ENCODE results near the gene GSDMA. TPM values are rescaled to one million over a fixed set of nuclear protein-coding genes. Genes with fewer than 3 reads are reported as not detected.
"Not testable (repeated sequence)": the region's sequence is repeated elsewhere in the genome, so short reads cannot be mapped to it uniquely, and the experiment has no call there.

The GSDMA gene
- total RNA-seq, 1 donor from 2014 or later = not detected

- Mint-ChIP-seq H3K27me3 (no peaks in the 10 kb centered on the region), H3K4me3 (ENCODE audit: low read depth) (no peak overlapping the region), H3K27ac (no peak overlapping the region), H3K4me1 (ENCODE audit: low read depth) (no peaks in the 10 kb centered on the region), H3K36me3 (ENCODE audit: insufficient read depth) (peaks cover 4% of the 10 kb centered on the region), H3K9me3 (ENCODE audit: low read depth) (no peaks in the 10 kb centered on the region)
- DNase-seq (ENCODE audit: low spot score, unreplicated experiment) = no peak
- no peak for TF ChIP-seq CTCF (IDR thresholded peaks at IDR 0.05; ENCODE audit: unreplicated experiment)
Measured at GRCh38 chr17:40000161-40000560, 37.4 kb downstream of the GSDMA start.

- not testable (repeated sequence) for H3K9me3 Mint-ChIP-seq (ENCODE audit: low read depth); H3K27me3 Mint-ChIP-seq; H3K4me3 Mint-ChIP-seq (ENCODE audit: low read depth); H3K36me3 Mint-ChIP-seq (ENCODE audit: insufficient read depth); DNase-seq (ENCODE audit: low spot score, unreplicated experiment); H3K4me1 Mint-ChIP-seq (ENCODE audit: low read depth); H3K27ac Mint-ChIP-seq
Measured at GRCh38 chr17:40001335-40001734, 38.5 kb downstream of the GSDMA start.

DNA sequence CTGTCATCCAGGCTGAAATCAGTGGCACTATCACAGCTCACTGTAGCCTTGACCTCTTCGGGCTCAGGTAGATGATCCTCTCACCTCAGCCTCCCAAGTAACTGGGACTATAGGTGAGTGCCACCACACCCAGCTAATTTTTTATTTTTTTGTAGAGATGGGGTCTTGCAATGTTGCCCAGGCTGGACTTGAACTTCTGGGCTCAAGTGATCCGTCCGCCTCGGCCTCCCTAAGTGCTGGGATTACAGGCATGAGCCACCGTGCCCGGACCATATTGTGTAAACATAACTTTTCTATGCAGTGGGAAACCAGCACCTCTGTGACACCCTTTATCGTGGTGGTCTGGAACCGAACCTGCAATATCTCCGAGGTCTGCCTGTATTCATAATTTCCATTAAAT, 41.3 kb downstream of the GSDMA start:
- Mint-ChIP-seq H3K27me3 (no peaks in the 10 kb centered on the region), H3K4me1 (ENCODE audit: low read depth) (no peaks in the 10 kb centered on the region)

DNA sequence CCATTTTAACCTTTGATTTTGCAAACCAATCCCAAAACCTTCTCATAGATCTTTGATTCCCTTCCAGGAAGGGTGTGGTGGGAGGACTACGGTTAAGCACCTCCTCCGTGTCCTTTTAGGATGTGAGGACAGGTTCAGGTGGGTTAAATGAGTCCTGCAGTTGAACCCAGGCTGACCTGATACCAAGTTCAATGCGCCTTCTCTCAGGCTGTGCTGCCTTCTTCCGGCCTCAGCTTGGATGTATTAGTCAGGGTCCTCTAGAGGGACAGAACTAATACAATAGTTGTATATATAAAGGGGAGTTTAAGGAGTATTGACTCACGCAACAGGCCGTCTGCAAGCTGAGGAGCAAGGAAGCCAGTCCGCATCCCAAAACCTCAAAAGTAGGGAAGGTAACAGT, 41.9 kb downstream of the GSDMA start:
- Mint-ChIP-seq H3K27me3 (no peaks in the 10 kb centered on the region), H3K4me1 (ENCODE audit: low read depth) (no peaks in the 10 kb centered on the region), H3K4me3 (ENCODE audit: low read depth) (no peak overlapping the region), H3K27ac (no peak overlapping the region), H3K9me3 (ENCODE audit: low read depth) (no peaks in the 10 kb centered on the region), H3K36me3 (ENCODE audit: insufficient read depth) (no peaks in the 10 kb centered on the region)
- TF ChIP-seq CTCF (IDR thresholded peaks at IDR 0.05; ENCODE audit: unreplicated experiment) = no peak
- DNase-seq (ENCODE audit: low spot score, unreplicated experiment) = no peak

More for the DNA sequence above, 41.3 kb downstream of the GSDMA start:
- DNase-seq (ENCODE audit: low spot score, unreplicated experiment) = no peak
- no peaks in the 10 kb centered on the region for H3K36me3 Mint-ChIP-seq (ENCODE audit: insufficient read depth)
- H3K4me3 Mint-ChIP-seq (ENCODE audit: low read depth) = no peak overlapping the region
- H3K9me3 Mint-ChIP-seq (ENCODE audit: low read depth) = no peaks in the 10 kb centered on the region
- no peak overlapping the region for H3K27ac Mint-ChIP-seq
- TF ChIP-seq CTCF (IDR thresholded peaks at IDR 0.05; ENCODE audit: unreplicated experiment) = no peak

GRCh38 chr17:40005520-40005919, 42.7 kb downstream of the GSDMA start:
- Mint-ChIP-seq H3K36me3 (ENCODE audit: insufficient read depth) (no peaks in the 10 kb centered on the region), H3K27ac (no peak overlapping the region), H3K9me3 (ENCODE audit: low read depth) (no peaks in the 10 kb centered on the region), H3K4me1 (ENCODE audit: low read depth) (no peaks in the 10 kb centered on the region), H3K4me3 (ENCODE audit: low read depth) (no peak overlapping the region), H3K27me3 (no peaks in the 10 kb centered on the region)
- DNase-seq (ENCODE audit: low spot score, unreplicated experiment) = no peak
- no peak for TF ChIP-seq CTCF (IDR thresholded peaks at IDR 0.05; ENCODE audit: unreplicated experiment)

- not testable (repeated sequence) for H3K4me1 Mint-ChIP-seq (ENCODE audit: low read depth); H3K36me3 Mint-ChIP-seq (ENCODE audit: insufficient read depth); H3K27me3 Mint-ChIP-seq; H3K4me3 Mint-ChIP-seq (ENCODE audit: low read depth); H3K9me3 Mint-ChIP-seq (ENCODE audit: low read depth); H3K27ac Mint-ChIP-seq; DNase-seq (ENCODE audit: low spot score, unreplicated experiment)
Measured at GRCh38 chr17:40010946-40011500, 48.2 kb downstream of the GSDMA start.

- H3K27ac Mint-ChIP-seq = peak overlapping the region; percentile 62
- H3K9me3 Mint-ChIP-seq (ENCODE audit: low read depth) = not testable (repeated sequence)
Measured at GRCh38 chr17:40012017-40012647, 49.3 kb downstream of the GSDMA start.

More at GRCh38 chr17:40012017-40012647, 49.3 kb downstream of the GSDMA start:
- not testable (repeated sequence) for H3K4me3 Mint-ChIP-seq (ENCODE audit: low read depth); DNase-seq (ENCODE audit: low spot score, unreplicated experiment); H3K36me3 Mint-ChIP-seq (ENCODE audit: insufficient read depth); H3K4me1 Mint-ChIP-seq (ENCODE audit: low read depth); H3K27me3 Mint-ChIP-seq
